ENCODE measurements around the gene ASH1L.
"Not testable (repeated sequence)": the region's sequence is repeated elsewhere in the genome, so short reads cannot be mapped to it uniquely, and the experiment has no call there.

The ASH1L gene

GRCh38 chr1:155561779-155562580 lies 623 bp downstream of the ASH1L start:
- DNase-seq: not testable (repeated sequence)

GRCh38 chr1:155555915-155556314 lies 6.7 kb downstream of the ASH1L start:
- DNase-seq: no peak

GRCh38 chr1:155553349-155553748 lies 9.3 kb downstream of the ASH1L start:
- DNase-seq: no peak

DNA sequence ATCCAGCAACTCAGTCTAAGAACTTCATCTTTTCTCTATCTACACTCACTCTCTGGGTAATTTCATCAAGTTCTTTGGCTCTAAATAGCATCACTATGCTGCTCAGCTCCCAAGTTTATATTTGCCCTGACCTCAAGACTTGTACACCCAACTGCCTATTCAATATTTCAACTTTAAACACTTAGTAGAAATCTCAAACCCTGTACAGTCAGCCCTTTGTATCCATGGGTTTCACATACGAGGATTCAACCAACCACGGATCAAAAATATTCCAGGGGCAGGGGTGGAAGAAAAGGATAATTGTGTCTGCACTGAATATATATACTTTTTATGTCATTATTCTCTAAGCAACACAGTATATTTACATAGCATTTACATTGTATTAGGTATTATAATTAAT lies 13.9 kb downstream of the ASH1L start:
- no peak for DNase-seq

DNA sequence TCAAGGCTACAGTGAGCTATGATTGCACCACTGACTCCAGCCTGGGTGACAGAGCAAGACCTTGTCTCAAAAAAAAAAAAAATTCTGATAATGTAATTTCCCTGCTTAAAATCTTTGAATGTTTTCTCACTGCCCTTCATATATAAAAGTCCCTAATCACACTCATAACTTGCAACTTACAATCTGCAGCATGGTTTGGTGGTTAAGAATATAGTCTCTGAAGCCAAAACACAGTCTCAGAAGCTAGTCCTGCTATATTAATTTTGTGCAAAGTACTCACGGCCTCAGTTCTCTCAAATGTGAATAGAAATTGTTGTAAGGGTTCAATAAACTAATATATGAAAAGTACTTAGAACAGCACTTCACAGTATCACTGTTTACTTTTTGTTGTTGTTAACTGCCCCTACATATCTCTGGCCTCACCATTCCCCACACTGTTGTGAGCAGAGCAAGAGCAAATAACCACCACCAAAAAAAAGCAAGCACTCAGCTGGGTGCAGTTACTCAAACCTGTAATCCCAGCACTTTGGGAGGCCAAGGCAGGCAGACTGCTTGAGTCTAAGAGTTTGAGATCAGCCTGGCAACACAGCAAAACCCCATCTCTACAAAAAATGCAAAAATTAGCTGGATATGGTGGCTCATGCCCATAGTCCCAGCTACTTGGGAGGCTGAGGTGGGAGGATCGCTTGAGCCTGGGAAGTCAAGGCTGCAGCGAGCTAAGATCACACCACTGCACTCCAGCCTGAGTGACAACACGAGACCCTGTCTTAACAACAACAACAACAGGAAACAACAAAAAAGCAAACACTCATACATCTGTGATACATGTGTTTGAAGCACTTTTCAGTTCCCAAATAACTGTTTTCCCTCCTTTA lies 22.4 kb downstream of the ASH1L start:
- DNase-seq: no peak

GRCh38 chr1:155537193-155537592 lies 25.4 kb downstream of the ASH1L start:
- DNase-seq: no peak

- no peak for DNase-seq
Observed at GRCh38 chr1:155531624-155532023, 31.0 kb downstream of the ASH1L start.

DNA sequence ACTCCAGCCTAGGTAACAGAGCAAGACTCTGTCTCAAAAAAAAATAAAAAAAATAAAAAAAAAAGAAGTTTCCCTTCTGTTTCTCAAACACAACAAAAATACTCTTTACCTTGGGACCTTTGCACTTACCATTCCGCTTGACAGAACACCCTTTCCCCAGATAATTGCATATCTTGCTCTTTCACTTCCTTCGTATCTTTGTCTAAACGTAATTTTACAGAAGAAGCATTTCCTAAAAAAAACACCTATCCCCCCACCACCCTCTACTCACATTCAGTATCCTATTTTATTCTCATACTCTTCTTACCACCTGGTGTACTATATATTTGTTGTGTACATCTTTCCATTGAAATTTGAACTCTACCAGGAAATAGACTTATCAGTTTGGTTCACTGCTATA lies 32.7 kb downstream of the ASH1L start:
- no peak for DNase-seq

DNA sequence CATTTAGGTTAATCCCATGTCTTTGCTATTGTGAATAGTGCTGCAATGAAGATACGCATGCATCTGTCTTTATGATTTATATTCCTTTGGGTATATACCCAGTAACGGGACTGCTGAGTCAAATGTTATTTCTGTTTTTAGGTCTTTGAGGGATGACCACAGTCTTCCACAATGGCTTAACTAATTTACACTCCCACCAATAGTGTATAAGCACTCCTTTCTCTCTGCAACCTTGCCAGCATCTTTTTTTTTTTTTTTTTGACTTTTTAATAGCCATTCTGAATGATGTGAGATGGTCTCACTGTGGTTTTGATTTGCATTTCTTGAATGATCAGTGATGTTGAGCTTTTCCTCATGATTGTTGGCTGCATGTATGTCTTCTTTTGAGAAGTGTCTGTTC lies 33.5 kb downstream of the ASH1L start:
- DNase-seq: no peak

GRCh38 chr1:155527677-155528076 lies 34.9 kb downstream of the ASH1L start:
- DNase-seq: peak; percentile 41

DNA sequence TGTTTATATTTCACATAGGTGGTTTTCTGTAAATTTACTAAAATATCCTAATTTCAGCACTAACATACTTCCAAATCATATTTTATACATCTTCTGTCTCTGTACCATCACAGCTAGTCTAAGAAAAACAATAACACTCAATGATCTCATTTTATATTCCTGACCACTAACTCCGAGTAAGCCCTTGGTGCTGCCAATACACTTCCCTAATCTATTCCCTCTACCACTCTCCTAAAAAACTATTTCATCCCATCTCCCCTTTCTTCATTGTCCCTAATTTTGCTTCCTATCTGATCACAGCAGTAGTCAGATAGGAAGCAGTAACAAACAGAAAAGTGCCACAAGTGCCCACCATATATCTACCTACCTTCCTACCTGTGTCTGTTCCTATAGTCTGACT lies 36.2 kb downstream of the ASH1L start:
- no peak for DNase-seq

DNA sequence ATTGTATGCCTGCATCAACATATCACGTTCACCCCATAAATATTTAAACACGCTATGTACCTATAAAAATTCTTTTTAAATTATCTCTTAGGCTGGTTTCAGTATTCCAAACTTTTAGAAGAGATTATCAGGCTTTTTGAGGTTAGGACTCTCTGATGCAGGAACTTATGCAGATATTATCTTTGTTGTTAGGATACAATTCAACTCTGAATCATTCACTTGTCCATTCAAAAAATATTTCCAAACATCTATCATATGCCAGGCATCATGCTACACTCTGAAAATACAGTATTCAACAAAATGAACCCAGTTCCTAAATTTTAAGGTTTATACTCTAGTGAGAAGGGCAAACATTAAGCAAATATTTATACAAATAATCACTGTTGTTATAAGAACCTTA lies 40.5 kb downstream of the ASH1L start:
- peak; percentile 27 for DNase-seq

DNA sequence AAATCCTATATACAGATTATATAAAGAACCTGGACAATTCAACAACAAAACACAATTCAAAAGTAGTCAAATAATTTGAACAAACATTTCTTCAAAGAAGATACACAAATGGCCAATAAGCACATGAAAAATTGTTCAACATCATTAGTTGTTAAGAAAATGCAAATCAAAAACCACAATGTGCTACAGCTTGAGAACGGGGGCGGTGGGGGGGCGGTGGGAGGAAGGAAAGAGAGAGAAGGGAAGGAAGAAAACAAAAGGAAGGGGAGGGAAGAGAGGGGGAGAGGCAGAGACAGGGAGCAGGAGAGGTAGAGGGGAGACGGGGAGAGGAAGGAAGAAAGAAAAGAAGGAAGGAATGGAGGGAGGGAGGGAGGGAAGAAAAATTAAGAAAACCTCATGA lies 44.1 kb downstream of the ASH1L start:
- DNase-seq: no peak

DNA sequence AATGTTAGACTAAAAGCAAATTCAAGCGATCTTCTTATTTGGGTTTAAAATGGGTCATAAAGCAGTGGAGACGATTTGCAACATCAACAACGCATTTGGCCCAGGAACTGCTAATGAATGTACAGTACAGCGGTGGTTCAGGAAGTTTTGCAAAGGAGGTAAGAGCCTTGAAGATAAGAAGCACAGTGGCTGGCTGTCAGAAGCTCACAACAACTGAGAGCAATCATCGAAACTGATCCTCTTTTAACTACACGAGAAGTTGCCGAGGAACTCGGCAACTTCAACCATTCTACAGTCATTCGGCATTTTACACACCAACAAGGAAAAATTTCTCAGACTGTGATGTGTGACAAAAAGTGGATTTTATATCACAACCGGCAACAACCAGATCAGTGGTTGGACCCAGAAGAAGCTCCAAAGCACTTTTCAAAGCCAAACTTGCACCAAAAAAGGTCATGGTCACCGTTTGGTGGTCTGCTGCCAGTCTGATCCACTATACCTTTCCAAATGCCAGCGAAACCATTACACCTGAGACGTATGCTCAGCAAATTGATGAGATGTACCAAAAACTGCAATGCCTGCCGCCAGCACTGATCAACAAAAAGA lies 47.9 kb downstream of the ASH1L start:
- DNase-seq: no peak

DNA sequence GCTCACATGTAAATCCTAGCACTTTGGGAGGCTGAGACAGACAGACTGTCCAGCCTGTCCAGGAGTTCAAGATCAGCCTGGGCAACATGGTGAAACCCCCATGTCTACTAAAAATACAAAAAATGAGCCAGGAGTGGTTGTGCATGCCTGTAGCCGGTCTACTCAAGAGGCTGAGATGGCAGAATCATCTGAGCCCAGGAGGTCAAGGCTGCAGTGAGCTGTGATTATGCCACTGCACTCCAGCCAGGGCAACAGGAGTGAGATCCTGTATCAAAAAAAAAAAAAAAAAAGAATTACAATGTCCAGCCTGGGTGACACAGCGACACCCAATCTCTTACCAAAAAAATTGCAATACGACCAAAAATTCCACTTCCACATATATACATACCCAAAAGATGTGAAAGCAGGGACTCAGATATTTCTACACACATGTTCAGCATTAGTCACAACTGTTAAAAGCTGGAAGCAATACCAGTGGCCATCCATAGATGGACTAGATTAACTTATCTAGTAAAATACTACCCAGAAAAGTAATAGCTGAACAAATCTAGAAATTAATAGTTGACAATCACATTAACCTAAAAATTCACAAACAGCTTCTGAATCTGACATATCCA lies 49.2 kb downstream of the ASH1L start:
- peak; percentile 78 for DNase-seq

DNA sequence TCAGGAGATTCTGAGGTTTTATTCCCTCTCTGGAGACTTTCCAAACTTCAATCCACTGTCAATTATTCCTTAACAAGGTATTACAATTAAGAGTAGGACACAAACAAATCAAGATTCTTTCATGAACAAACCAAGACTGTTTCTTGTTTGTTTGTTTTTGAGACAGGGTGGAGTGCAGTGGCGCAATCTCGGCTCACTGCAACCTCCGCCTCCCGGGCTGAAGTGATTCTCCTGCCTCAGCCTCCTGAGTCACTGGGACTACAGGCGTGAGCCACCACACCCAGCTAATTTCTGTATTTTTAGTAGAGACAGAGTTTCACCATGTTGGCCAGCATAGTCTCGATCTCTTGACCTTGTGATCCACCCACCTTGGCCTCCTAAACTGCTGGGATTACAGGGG lies 51.2 kb downstream of the ASH1L start:
- DNase-seq: not testable (repeated sequence)

DNA sequence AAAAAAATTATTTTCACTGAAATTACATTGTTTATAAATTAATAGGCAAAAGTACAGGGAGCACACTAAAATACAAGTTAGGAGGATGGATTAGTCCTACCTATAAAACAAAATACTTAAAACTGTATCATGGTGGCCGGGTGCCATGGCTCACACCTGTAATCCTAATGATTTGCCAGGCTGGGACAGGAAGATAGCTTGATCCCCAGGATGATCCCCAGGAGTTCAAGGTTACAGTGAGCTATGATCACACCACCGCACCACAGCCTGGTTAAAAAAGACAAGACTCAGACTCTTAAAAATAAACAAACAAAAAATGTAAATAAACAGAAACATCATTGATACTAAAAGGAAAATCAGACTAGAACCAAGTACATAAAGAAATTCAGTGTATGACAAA lies 53.5 kb downstream of the ASH1L start:
- no peak for DNase-seq

DNA sequence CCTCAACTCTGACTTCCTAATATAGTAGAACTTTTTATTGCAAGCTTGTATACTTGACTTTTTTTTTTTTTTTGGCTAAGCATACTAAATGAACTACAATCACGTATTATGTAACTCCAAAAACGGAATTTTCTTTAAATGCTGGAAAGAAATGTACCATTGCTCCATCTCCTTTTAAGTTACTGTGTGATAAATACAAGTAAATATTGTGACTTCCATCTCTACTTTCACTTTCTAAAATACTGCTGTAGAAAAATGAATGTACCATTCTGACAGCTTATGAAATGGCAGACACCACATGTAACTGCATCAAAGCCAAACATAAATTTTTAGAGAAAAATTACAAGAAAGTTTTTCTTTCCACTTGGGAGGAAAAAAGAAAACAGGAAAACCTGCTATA lies 54.7 kb downstream of the ASH1L start:
- DNase-seq: no peak

- DNase-seq: not testable (repeated sequence)
Observed at GRCh38 chr1:155505963-155506362, 56.6 kb downstream of the ASH1L start.

DNA sequence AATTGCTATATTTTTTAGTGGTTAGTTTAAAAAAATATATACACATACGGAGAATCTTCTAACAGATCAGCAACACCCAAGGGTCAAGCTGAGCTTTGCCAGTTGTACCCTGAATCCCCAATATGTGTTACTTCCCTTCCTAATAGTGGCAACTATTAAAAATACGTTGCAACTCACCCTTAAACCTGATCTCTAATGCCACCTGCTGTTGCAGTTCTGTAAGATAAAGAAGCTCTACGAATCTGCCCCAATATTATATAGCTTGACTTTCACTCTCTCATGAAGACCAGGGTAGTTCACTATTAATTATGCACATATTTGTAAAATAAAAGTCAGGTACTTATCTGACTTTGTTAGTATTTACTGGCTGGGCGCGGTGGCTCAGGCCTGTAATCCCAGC lies 58.4 kb downstream of the ASH1L start:
- DNase-seq: peak; percentile 28

GRCh38 chr1:155499953-155500639 lies 62.5 kb downstream of the ASH1L start:
- DNase-seq: peak; percentile 12

GRCh38 chr1:155499263-155499662 lies 63.3 kb downstream of the ASH1L start:
- no peak for DNase-seq

GRCh38 chr1:155493595-155493994 lies 69.0 kb downstream of the ASH1L start:
- not testable (repeated sequence) for DNase-seq

All from EL (cell line).